Pancreas (tissue), 10 donors: Measurements from ENCODE around the gene RGS9BP. TPM values are rescaled to one million over a fixed set of nuclear protein-coding genes. Genes with fewer than 3 reads are reported as not detected.
"Not testable (repeated sequence)": the region's sequence is repeated elsewhere in the genome, so short reads cannot be mapped to it uniquely, and the experiment has no call there.

ENCODE experiments used
- ATAC-seq, 4 donors: fragments of 200-7000 bp; cut with Tn5 transposase; one replicate each; pipeline versions ENCODE4 v1.8.0 to v1.9.1; 2020; ENCODE audit warnings: mild to moderate bottlenecking in 4 of 4, moderate library complexity in 4 of 4
- DNase-seq, 6 donors: peaks; one replicate each; pipeline ENCODE4 v3.0.0-alpha.2; 2020
- FAIRE-seq: peaks from 2 replicates; lab custom pipeline; 2012; peaks lifted over from hg19 to GRCh38; lab: Jason Lieb, UNC
- H3K27ac ChIP-seq, 4 donors: fragments of 200-600 bp; sonication (generic); 1 replicate in 3 of 4; 2 replicates in 1 of 4; pipeline versions ENCODE4 v1.5.0 to v1.8.0; 2020
- H3K27me3 ChIP-seq, 4 donors: fragments of 200-600 bp; one replicate each; pipeline ENCODE4 v1.8.0; 2021
- H3K36me3 ChIP-seq, 3 donors: fragments of 200-600 bp; sonication (generic) in 1 of 3; one replicate each; pipeline versions ENCODE4 v1.5.0 to v1.8.0; 2020 to 2021
- H3K4me1 ChIP-seq, 3 donors: fragments of 200-600 bp; one replicate each; pipeline ENCODE4 v1.8.0; 2021
- H3K4me3 ChIP-seq, 4 donors: fragments of 200-600 bp; sonication (generic) in 2 of 4; one replicate each; pipeline versions ENCODE4 v1.5.0 to v1.8.0; 2020 to 2021
- H3K9me3 ChIP-seq, 4 donors: fragments of 200-600 bp; one replicate each; pipeline ENCODE4 v1.8.0; 2021
- CTCF ChIP-seq, 4 donors: fragments of 200-600 bp; sonication (generic) in 3 of 4; IDR thresholded peaks; one replicate each; pipeline versions ENCODE4 v1.5.0 to v1.8.0; 2021; ENCODE audit warnings: antibody characterized with exemption in 4 of 4
- WGBS, 2 donors: extraction: QIAGEN DNeasy Blood & Tissue Kit; methylation state at CpG; one replicate each; pipeline ENCODE4 v1.1.7; 2013; 5-methylcytosine and 5-hydroxymethylcytosine counted together
- intact Hi-C, 3 donors: fragments of 100-400 bp; cut with DNase I; formaldehyde crosslinking; loops; one replicate each; pipeline versions ENCODE4 v1.11.1 to v1.14.2; 2022
- polyA plus RNA-seq, 2 donors: library from polyadenylated mRNA; stranded (reverse); fragments of 200-250 nt; gene quantifications; one replicate each; pipeline ENCODE4 v1.2.3, GENCODE V29; 2013
- total RNA-seq, 6 donors: library from RNA; stranded (reverse); fragmentation: NEBNext Ultra II Directional in 4 of 6; extraction: Animal tissue kit (Norgen Biotek cat#: 25700) in 4 of 6; gene quantifications; one replicate each; pipeline versions ENCODE4 v1.2.1 to v1.2.4, GENCODE V29; 2021 to 2023
- donor health status: healthy with polysubstance abuse.
- donor health status: DM: no; HTN: no; CAD: no; lungs with moderate emphysema.
- donor health status: DM: no; HTN: no; CAD: no.
- donor health status: control.
- donor health status: control.
- donor health status: Bipolar disorder and iron deficiency.
- donor health status: DM: yes; HTN: yes; CAD: no.
- donor health status: DM: no; HTN: no; CAD: no.
- donor health status: DM: no; HTN: no; CAD: no.
- donor health status: DM: yes; HTN: yes; CAD: no.

The RGS9BP gene
- total and polyA plus RNA-seq, 8 donors: 0.02 to 0.25 (median 0.16) TPM; not detected in 3

GRCh38 chr19:32649751-32650150 is 25.9 kb upstream of the RGS9BP start:
- intact Hi-C loops: no loop called here
- H3K27me3 ChIP-seq: no peaks in the 10 kb centered on the region
- FAIRE-seq (no peak), DNase-seq (no peak), ATAC-seq (no peak)
- TF ChIP-seq CTCF (IDR thresholded peaks at IDR 0.05): no peak
- WGBS, 2 donors: 95 to 97% methylated on average over 11 of the region's 11 CpGs
- peaks cover 0 to 16% (median 0%) of the 10 kb centered on the region in 3 donors for H3K36me3 ChIP-seq
- H3K4me1 ChIP-seq: peaks cover 0 to 6% (median 5%) of the 10 kb centered on the region in 3 donors
- no peaks in the 10 kb centered on the region for H3K9me3 ChIP-seq
- H3K27ac ChIP-seq: no peak overlapping the region
- H3K4me3 ChIP-seq: no peak overlapping the region

DNA sequence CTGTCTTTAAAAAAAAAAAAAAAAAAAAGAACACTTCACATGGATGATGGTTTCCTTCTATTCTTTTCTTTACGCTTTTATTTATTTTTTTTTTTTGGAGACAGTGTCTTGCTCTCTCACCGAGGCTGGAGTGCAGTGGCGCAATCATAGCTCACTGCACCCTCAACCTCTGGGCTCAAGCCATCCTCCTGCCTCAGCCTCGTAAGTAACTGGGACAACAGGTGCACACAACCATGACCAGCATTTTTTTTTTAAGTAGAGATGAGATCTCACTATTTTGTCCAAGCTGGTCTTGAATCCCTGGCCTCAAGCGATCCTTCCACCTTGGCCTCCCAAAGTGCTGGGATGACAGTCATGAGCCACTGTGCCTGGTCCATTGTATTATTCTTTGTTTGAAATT is 25.0 kb upstream of the RGS9BP start:
- Histone ChIP-seq H3K9me3 (no peaks in the 10 kb centered on the region), H3K4me1 (peaks cover 0 to 6% (median 5%) of the 10 kb centered on the region in 3 donors), H3K27me3 (no peaks in the 10 kb centered on the region), H3K27ac (no peak overlapping the region), H3K36me3 (peaks cover 0 to 16% (median 0%) of the 10 kb centered on the region in 3 donors), H3K4me3 (no peak overlapping the region)
- FAIRE-seq (no peak), DNase-seq (no peak), ATAC-seq (no peak)
- intact Hi-C loops: no loop called here
- WGBS, 2 donors: 95% methylated on average over 5 of the region's 5 CpGs
- TF ChIP-seq CTCF (IDR thresholded peaks at IDR 0.05): no peak

DNA sequence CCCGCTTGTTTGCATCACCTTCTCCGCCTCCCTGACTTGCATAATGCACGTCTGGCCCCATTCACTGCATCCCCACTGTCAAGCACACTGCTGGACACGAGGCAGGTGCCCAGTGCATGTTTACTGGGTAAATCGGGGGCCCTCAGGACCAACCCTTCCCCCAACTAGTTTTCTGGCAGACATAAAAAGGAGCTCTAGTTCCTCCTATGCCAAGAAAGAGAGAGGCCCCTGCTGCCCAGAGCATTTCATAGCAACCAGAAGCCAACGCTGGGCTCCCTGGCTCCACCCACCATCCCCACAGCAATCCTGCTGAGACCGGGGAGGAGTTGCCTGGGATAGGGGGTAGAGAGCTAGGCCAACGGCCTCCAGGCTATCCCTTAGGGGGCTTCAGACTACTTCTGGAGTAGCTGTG is 23.9 kb upstream of the RGS9BP start:
- H3K4me1 ChIP-seq: peaks cover 0 to 6% (median 5%) of the 10 kb centered on the region in 3 donors
- WGBS, 2 donors: 76 to 81% methylated on average over 8 of the region's 8 CpGs
- peaks cover 0 to 16% (median 0%) of the 10 kb centered on the region in 3 donors for H3K36me3 ChIP-seq
- intact Hi-C loops: no loop called here
- no peak for FAIRE-seq
- ATAC-seq: peak in 3 of 4 donors; percentile 21 to 34 (median 34)
- DNase-seq: no peak
- no peak overlapping the region for H3K4me3 ChIP-seq
- no peaks in the 10 kb centered on the region for H3K9me3 ChIP-seq
- no peaks in the 10 kb centered on the region for H3K27me3 ChIP-seq
- H3K27ac ChIP-seq: no peak overlapping the region
- TF ChIP-seq CTCF (IDR thresholded peaks at IDR 0.05): no peak

DNA sequence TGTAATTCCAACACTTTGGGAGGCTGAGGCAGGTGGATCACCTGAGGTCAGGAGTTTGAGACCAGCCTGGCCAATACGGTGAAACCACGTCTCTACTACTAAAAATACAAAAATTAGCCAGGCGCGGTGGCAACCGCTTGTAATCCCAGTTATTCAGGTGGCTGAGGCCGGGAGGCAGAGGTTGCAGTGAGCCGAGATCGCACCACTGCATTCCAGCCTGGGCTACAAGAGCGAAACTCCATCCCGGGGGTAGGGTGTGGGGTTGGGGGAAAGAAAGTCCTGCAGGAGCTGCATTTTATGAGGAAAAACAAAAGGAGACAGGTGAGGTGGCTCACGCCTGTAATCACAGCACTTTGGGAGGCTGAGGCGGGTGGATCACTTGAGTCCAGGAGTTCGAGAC is 23.3 kb upstream of the RGS9BP start:
- FAIRE-seq, H3K27me3 ChIP-seq, H3K4me3 ChIP-seq, intact Hi-C loops, H3K4me1 ChIP-seq, H3K27ac ChIP-seq, H3K9me3 ChIP-seq, DNase-seq, ATAC-seq: not testable (repeated sequence)
- H3K36me3 ChIP-seq: peaks cover 0 to 16% (median 0%) of the 10 kb centered on the region in 3 donors
- WGBS, 2 donors: 94 to 95% methylated on average over 13 of the region's 13 CpGs

GRCh38 chr19:32652894-32653598 is 22.6 kb upstream of the RGS9BP start:
- Histone ChIP-seq H3K4me1 (peaks cover 0 to 6% (median 5%) of the 10 kb centered on the region in 3 donors), H3K27me3 (no peaks in the 10 kb centered on the region), H3K4me3 (no peak overlapping the region), H3K9me3 (no peaks in the 10 kb centered on the region), H3K27ac (no peak overlapping the region), H3K36me3 (peaks cover 0 to 10% (median 0%) of the 10 kb centered on the region in 3 donors)
- intact Hi-C loops: no loop called here
- no peak for TF ChIP-seq CTCF (IDR thresholded peaks at IDR 0.05)
- no peak for FAIRE-seq
- 39 to 41% methylated on average over 12 of the region's 12 CpGs for WGBS, 2 donors
- ATAC-seq: peak; percentile 69 to 88 (median 79)
- peak; percentile 67 to 89 (median 81) for DNase-seq
